Measurements from ENCODE around the gene GLI3. TPM values are rescaled to one million over a fixed set of nuclear protein-coding genes. Genes with fewer than 3 reads are reported as not detected.

Gene GLI3
- total and polyA plus RNA-seq, 2 of the 4 experiments (the other 2 are of a cell fraction), result 1.3 to 3.9 TPM

- Histone ChIP-seq H3K9me3 (ENCODE audit: control insufficient read depth, insufficient read depth, low read length) (no peaks in the 10 kb centered on the region), H2AK5ac (ENCODE audit: low read depth, low read length) (no peak overlapping the region), H3K27ac (ENCODE audit: insufficient read depth, low read length) (no peak overlapping the region), H2BK20ac (ENCODE audit: low read depth, low read length) (no peak overlapping the region), H3K27me3 (ENCODE audit: control insufficient read depth, insufficient read depth, low read length) (no peaks in the 10 kb centered on the region), H4K91ac (ENCODE audit: insufficient read depth, low read depth, low read length) (no peak overlapping the region), H3K36me3 (ENCODE audit: control insufficient read depth, insufficient read depth, low read length) (peaks cover 1% of the 10 kb centered on the region; the same call in 1 of the 2 replicates), H3K79me1 (ENCODE audit: low read depth in 1 of 2, low read length in 2 of 2) (peaks cover 0 to 14% of the 10 kb centered on the region in 2 experiments; a peak in 2 of 4 replicates), H3K9me1 (ENCODE audit: insufficient read depth, low read length) (0 out of 2 replicates have a peak, but pooled peaks cover 4% of the 10 kb centered on the region), H2BK15ac (ENCODE audit: low read depth, low read length) (no peak overlapping the region), H3K23ac (ENCODE audit: low read depth, low read length) (no peak overlapping the region), H3K9ac (ENCODE audit: low read depth, low read length) (no peak overlapping the region), H2AK9ac (replicated peaks; ENCODE audit: low read depth, low read length, poor library complexity) (no peak overlapping the region), H2BK120ac (ENCODE audit: low read depth, low read length) (no peak overlapping the region), H3K4me2 (ENCODE audit: low read depth, low read length) (no peak overlapping the region), H3K4me3 (ENCODE audit: insufficient read depth, low read depth, low read length) (no peak overlapping the region), H3K14ac (replicated peaks; ENCODE audit: low read depth, low read length) (no peak overlapping the region), H3K18ac (ENCODE audit: low read depth, low read length) (no peak overlapping the region), H3K56ac (ENCODE audit: extremely low read depth, insufficient read depth, low read length) (no peak overlapping the region), H2BK5ac (ENCODE audit: low read depth, low read length, poor library complexity, severe bottlenecking) (no peak overlapping the region), H2AFZ (replicated peaks; ENCODE audit: low read length, poor library complexity) (no peak overlapping the region), H4K8ac (ENCODE audit: low read depth in 2 of 2, low read length in 2 of 2) (no peak overlapping the region), H3K4me1 (ENCODE audit: control insufficient read depth, insufficient read depth, low read length) (peaks cover 3% of the 10 kb centered on the region; the same call in 1 of the 2 replicates), H3K4ac (ENCODE audit: low read depth, low read length) (no peak overlapping the region), H4K5ac (ENCODE audit: low read depth, low read length) (no peak overlapping the region), H4K20me1 (ENCODE audit: insufficient read depth, low read length) (peaks cover 9% of the 10 kb centered on the region; the same call in 1 of the 2 replicates)
- intact Hi-C loops (cut with micrococcal nuclease) (no loop called here), in situ Hi-C loops (cut with MboI; ENCODE audit: low sequenced_read_pairs) (no loop called here), dilution Hi-C loops (cut with HindIII; ENCODE audit: low sequenced_read_pairs, unreplicated experiment) (no loop called here)
- ATAC-seq (ENCODE audit: low read depth) (no peak), DNase-seq (no peak)
- BruUV-seq (replicated peaks), result no TSS peak
- CTCF ChIA-PET, result no interaction called here
- TF ChIP-seq POLR2A (IDR thresholded peaks at IDR 0.05; ENCODE audit: low read depth, low read length) (no peak), CEBPB (IDR thresholded peaks at IDR 0.05; ENCODE audit: low read depth, low read length) (no peak), USF2 (IDR thresholded peaks at IDR 0.05; ENCODE audit: low read depth, low read length) (no peak), BHLHE40 (IDR thresholded peaks at IDR 0.05; ENCODE audit: low read depth, low read length) (no peak), NFE2L2 (IDR thresholded peaks at IDR 0.05; ENCODE audit: low read depth, low read length) (no peak), MAZ (IDR thresholded peaks at IDR 0.05; ENCODE audit: borderline replicate concordance, low read depth, low read length) (no peak), CTCF (conservative IDR thresholded peaks at IDR 0.05; ENCODE audit: low read depth, low read length) (no peak), ELK1 (IDR thresholded peaks at IDR 0.05; ENCODE audit: borderline replicate concordance, low read depth, low read length) (no peak), RFX5 (IDR thresholded peaks at IDR 0.05; ENCODE audit: low read depth, low read length) (no peak), CHD1 (IDR thresholded peaks at IDR 0.05; ENCODE audit: low read depth, low read length) (no peak), MXI1 (IDR thresholded peaks at IDR 0.05; ENCODE audit: borderline replicate concordance, low read depth, low read length) (no peak), MAFK (IDR thresholded peaks at IDR 0.05; ENCODE audit: low read depth, low read length) (no peak), RCOR1 (IDR thresholded peaks at IDR 0.05; ENCODE audit: insufficient replicate concordance, low read length) (no peak), RAD21 (IDR thresholded peaks at IDR 0.05; ENCODE audit: low read length) (no peak), FOS (IDR thresholded peaks at IDR 0.05; ENCODE audit: low read depth, low read length) (no peak), SMC3 (IDR thresholded peaks at IDR 0.05; ENCODE audit: low read depth, low read length) (no peak)
- POLR2A ChIA-PET (ENCODE audit: unreplicated experiment), result no interaction called here
- WGBS, 2 experiments (ENCODE audit: extremely low coverage in 2 of 2, insufficient read length in 1 of 2), result 100% methylated on average over 1 of the region's 8 CpGs; no CpG with 5 or more reads in 1 of the 2 experiments
These were observed 68.5 kb downstream of the GLI3 start for GRCh38 chr7:42168512-42168911.

All from IMR-90 (cell line).